Measurements from ENCODE around the gene P2RY12. TPM values are rescaled to one million over a fixed set of nuclear protein-coding genes. Genes with fewer than 3 reads are reported as not detected.
A peak's percentile ranks its signal among the peaks of the same experiment; 100 is the strongest.
"Not testable (repeated sequence)": the region's sequence is repeated elsewhere in the genome, so short reads cannot be mapped to it uniquely, and the experiment has no call there.

P2RY12 gene
- total and polyA plus RNA-seq, 2 donors (not counting 1 experiment from before 2014, with no cell fraction given) = 0.34 to 2.5 TPM

- Histone ChIP-seq H3K4me1 (ENCODE audit: control insufficient read depth, extremely low read depth, insufficient read depth, low read length) (peaks cover 4% of the 10 kb centered on the region), H3K27ac (ENCODE audit: insufficient read depth, low read length) (no peak overlapping the region), H3K36me3 (ENCODE audit: control insufficient read depth, insufficient read depth, low read length) (no peaks in the 10 kb centered on the region), H3K4me2 (ENCODE audit: extremely low read depth, insufficient read depth, low read length) (no peak overlapping the region), H4K20me1 (ENCODE audit: control insufficient read depth, extremely low read depth, insufficient read depth, low read length) (no peaks in the 10 kb centered on the region), H3K79me2 (ENCODE audit: control insufficient read depth, insufficient read depth, low read length) (no peaks in the 10 kb centered on the region), H3K27me3 (ENCODE audit: control insufficient read depth, insufficient read depth, low read length) (no peaks in the 10 kb centered on the region), H3K9me3 (ENCODE audit: control insufficient read depth, insufficient read depth, low read depth, low read length) (no peaks in the 10 kb centered on the region), H3K4me3 (replicated peaks in 1 of 4; ENCODE audit: control extremely low read depth in 1 of 4, insufficient read depth in 1 of 4, low read depth in 3 of 4, low read length in 4 of 4) (no peak overlapping the region), H2AFZ (ENCODE audit: low read length) (no peak overlapping the region), H3K9ac (ENCODE audit: insufficient read depth, low read length) (no peak overlapping the region)
- no peak for TF ChIP-seq CTCF (conservative IDR thresholded peaks at IDR 0.05 in 1 of 2, IDR thresholded peaks at IDR 0.05 in 1 of 2; ENCODE audit: low read depth in 1 of 2, low read length in 2 of 2)
- TF ChIP-seq EZH2 (IDR thresholded peaks at IDR 0.05; ENCODE audit: low read length, missing control alignments) = no peak
- DNase-seq (ENCODE audit: low read depth in 2 of 2) = peak in 1 of 2 donors; percentile 21
Measured at GRCh38 chr3:151393941-151394340, 9.4 kb upstream of the P2RY12 start.

GRCh38 chr3:151393146-151393830 is 8.7 kb upstream of the P2RY12 start:
- Histone ChIP-seq H3K9ac (ENCODE audit: insufficient read depth, low read length) (no peak overlapping the region), H2AFZ (ENCODE audit: low read length) (no peak overlapping the region), H3K27ac (ENCODE audit: insufficient read depth, low read length) (no peak overlapping the region), H3K79me2 (ENCODE audit: control insufficient read depth, insufficient read depth, low read length) (no peaks in the 10 kb centered on the region), H3K4me1 (ENCODE audit: control insufficient read depth, extremely low read depth, insufficient read depth, low read length) (peaks cover 4% of the 10 kb centered on the region), H3K4me2 (ENCODE audit: extremely low read depth, insufficient read depth, low read length) (no peak overlapping the region), H3K9me3 (ENCODE audit: control insufficient read depth, insufficient read depth, low read depth, low read length) (no peaks in the 10 kb centered on the region), H3K27me3 (ENCODE audit: control insufficient read depth, insufficient read depth, low read length) (no peaks in the 10 kb centered on the region), H3K4me3 (replicated peaks in 1 of 4; ENCODE audit: control extremely low read depth in 1 of 4, insufficient read depth in 1 of 4, low read depth in 3 of 4, low read length in 4 of 4) (no peak overlapping the region), H4K20me1 (ENCODE audit: control insufficient read depth, extremely low read depth, insufficient read depth, low read length) (no peaks in the 10 kb centered on the region), H3K36me3 (ENCODE audit: control insufficient read depth, insufficient read depth, low read length) (no peaks in the 10 kb centered on the region)
- TF ChIP-seq EZH2 (IDR thresholded peaks at IDR 0.05; ENCODE audit: low read length, missing control alignments) (no peak), CTCF (conservative IDR thresholded peaks at IDR 0.05 in 1 of 2, IDR thresholded peaks at IDR 0.05 in 1 of 2; ENCODE audit: low read depth in 1 of 2, low read length in 2 of 2) (no peak)
- peak in 1 of 2 donors; percentile 17 for DNase-seq (ENCODE audit: low read depth in 2 of 2)

GRCh38 chr3:151392191-151392590 is 7.6 kb upstream of the P2RY12 start:
- not testable (repeated sequence) for H3K27ac ChIP-seq (ENCODE audit: insufficient read depth, low read length); DNase-seq (ENCODE audit: low read depth in 2 of 2); H3K27me3 ChIP-seq (ENCODE audit: control insufficient read depth, insufficient read depth, low read length); H3K4me3 ChIP-seq (replicated peaks in 1 of 4; ENCODE audit: control extremely low read depth in 1 of 4, insufficient read depth in 1 of 4, low read depth in 3 of 4, low read length in 4 of 4); H3K9me3 ChIP-seq (ENCODE audit: control insufficient read depth, insufficient read depth, low read depth, low read length); H4K20me1 ChIP-seq (ENCODE audit: control insufficient read depth, extremely low read depth, insufficient read depth, low read length); H3K9ac ChIP-seq (ENCODE audit: insufficient read depth, low read length); H3K79me2 ChIP-seq (ENCODE audit: control insufficient read depth, insufficient read depth, low read length); H2AFZ ChIP-seq (ENCODE audit: low read length); H3K4me1 ChIP-seq (ENCODE audit: control insufficient read depth, extremely low read depth, insufficient read depth, low read length); H3K36me3 ChIP-seq (ENCODE audit: control insufficient read depth, insufficient read depth, low read length); H3K4me2 ChIP-seq (ENCODE audit: extremely low read depth, insufficient read depth, low read length)

All from fibroblast of lung (primary cell).